ENCODE data around the gene ZNF862.
A peak's percentile ranks its signal among the peaks of the same experiment; 100 is the strongest.

The ZNF862 gene

DNA sequence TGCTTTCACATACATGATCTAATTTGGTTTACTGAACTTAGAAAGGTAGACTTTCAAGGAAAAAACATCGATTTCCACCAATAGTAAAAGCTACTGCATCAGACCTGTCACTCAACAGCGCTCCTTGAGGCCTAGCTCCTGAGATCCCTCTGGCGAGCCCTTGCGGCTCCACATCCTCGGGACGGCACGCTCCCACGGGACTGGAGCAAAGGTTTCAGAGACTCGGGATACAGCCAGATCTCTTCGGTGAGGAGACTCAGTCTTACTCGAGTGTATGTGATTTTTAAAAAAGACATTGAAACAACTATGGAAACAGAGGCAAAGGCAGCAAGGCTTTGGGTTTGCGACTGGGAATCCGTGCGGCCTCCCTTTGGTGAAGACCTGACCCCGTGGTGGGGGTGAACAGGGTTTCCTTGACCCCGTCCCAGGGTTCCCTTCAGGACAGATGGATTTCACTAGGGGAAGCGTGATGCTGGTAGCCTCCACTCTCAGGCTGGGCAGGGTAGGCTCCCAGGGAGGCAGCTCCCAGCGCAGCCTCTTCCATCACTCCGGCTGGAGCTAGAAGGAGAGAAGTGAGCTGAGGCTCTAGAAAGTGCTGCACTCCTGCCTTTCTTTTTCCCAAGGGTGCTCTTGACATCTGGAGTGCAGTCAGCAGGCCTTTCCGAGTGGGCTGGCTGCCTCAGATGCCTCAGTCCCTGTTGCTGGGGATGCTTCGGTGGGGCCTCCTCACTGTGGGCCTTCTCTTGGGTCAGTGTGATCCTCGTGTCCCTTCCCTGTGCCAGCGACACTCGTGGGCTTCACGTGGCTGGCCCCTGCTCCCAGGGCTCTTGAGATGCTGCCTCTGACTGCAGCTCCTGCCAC is 29.8 kb downstream of the ZNF862 start:
- peak overlapping the region; percentile 78 for H3K27ac ChIP-seq
- no peaks in the 10 kb centered on the region for H3K36me3 ChIP-seq
- no peaks in the 10 kb centered on the region for H3K9me3 ChIP-seq
- no peak for TF ChIP-seq Cebpa-rat (IDR thresholded peaks at IDR 0.05)
- no peak overlapping the region for H3K4me3 ChIP-seq
- peaks cover 2% of the 10 kb centered on the region; the same call in 1 of the 2 replicates for H3K27me3 ChIP-seq
- H3K4me2 ChIP-seq, result peak overlapping the region; percentile 97
- peaks cover 100% of the 10 kb centered on the region for H3K4me1 ChIP-seq
- H4K20me1 ChIP-seq, result no peaks in the 10 kb centered on the region
- peak overlapping the region; percentile 20; the same call in 1 of the 2 replicates for H3K9ac ChIP-seq

DNA sequence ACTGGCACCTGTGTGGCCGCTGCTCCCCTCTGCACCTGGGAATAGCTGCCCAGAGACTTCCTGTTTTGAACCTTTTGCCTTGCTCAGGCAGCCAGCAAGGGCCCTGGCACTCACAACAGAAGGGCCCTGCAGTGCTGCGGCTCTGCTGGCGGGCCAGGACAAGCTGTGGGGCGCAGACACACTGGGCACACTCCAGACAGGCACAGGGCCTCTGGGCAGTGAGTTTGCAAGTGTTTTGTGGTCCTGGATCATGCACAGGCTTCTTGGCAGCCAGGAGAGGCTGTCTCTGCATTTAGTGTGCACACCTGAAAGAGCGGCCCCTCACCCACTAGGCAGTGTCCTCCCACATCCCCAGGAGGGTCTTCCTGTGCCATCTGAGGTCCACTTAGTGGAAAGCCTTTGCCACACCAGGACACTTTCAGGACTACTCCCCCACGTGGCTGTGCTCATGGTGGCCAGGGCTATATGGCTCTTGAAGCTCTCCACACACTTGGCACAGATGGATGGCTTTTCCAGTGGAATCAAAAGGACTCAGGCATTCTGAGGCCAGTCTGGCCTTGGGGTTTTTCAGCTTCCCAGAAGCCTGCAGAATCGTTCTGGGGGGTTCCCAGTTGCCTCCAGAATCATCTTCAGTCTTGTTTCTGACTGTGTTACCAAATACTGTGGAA is 30.6 kb downstream of the ZNF862 start:
- peak overlapping the region; percentile 78 for H3K27ac ChIP-seq

DNA sequence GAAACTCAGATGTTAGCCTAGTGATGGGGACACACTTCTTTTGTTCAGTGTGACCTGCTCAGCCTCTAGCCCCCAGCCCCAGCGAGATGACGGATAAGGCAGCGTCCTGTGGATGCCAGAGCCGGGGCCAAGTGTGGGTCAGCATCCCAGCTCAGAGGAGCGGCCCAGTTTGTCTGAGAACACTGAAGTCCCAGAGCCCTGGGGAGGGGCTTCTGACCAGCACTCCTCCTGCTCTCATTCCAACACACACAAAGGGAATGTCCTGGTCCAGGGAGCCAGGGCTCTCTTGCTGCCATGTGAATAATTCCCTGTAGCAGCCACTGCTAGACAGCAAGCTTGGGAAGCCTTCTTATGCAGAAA is 31.1 kb downstream of the ZNF862 start:
- H4K20me1 ChIP-seq, result no peaks in the 10 kb centered on the region
- H3K27me3 ChIP-seq, result peaks cover 7% of the 10 kb centered on the region; the same call in 1 of the 2 replicates
- H3K4me1 ChIP-seq, result peaks cover 93% of the 10 kb centered on the region
- no peak overlapping the region for H3K4me3 ChIP-seq
- TF ChIP-seq Cebpa-rat (IDR thresholded peaks at IDR 0.05), result no peak
- H3K9me3 ChIP-seq, result no peaks in the 10 kb centered on the region
- H3K27ac ChIP-seq, result no peak overlapping the region
- no peaks in the 10 kb centered on the region for H3K36me3 ChIP-seq
- no peak overlapping the region for H3K9ac ChIP-seq
- peak overlapping the region; percentile 97 for H3K4me2 ChIP-seq

More for the DNA sequence above, 30.6 kb downstream of the ZNF862 start:
- Histone ChIP-seq H3K4me2 (peak overlapping the region; percentile 97), H3K36me3 (no peaks in the 10 kb centered on the region), H3K9ac (peak overlapping the region; percentile 20; the same call in 1 of the 2 replicates), H3K4me1 (peaks cover 96% of the 10 kb centered on the region), H4K20me1 (no peaks in the 10 kb centered on the region), H3K27me3 (peaks cover 7% of the 10 kb centered on the region; the same call in 1 of the 2 replicates), H3K9me3 (no peaks in the 10 kb centered on the region), H3K4me3 (no peak overlapping the region)
- no peak for TF ChIP-seq Cebpa-rat (IDR thresholded peaks at IDR 0.05)

DNA sequence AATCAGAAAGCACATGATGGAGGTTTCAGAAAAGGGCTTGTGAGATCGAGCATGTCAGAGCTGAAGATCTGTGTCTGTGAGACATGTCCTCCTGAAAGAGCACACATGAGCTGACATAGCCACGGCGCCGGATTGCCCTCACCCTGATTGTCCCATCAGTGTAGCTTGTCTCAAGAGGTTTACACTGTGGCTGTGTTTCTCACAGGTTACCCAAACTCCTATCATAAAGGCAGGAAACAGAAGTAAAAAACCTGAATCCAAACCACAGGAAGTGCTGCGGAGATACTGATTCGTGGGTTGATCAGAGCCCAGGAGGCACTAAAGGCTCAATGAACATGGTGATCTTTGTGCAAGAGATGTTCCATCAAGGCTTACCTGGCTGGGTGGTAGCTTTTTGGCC is 31.7 kb downstream of the ZNF862 start:
- Histone ChIP-seq H3K9me3 (no peaks in the 10 kb centered on the region), H3K9ac (peak overlapping the region; percentile 1; the same call in 1 of the 2 replicates), H3K36me3 (no peaks in the 10 kb centered on the region), H3K4me1 (peaks cover 93% of the 10 kb centered on the region), H3K27me3 (peaks cover 7% of the 10 kb centered on the region; the same call in 1 of the 2 replicates), H3K27ac (no peak overlapping the region), H3K4me2 (peak overlapping the region; percentile 97), H3K4me3 (no peak overlapping the region), H4K20me1 (no peaks in the 10 kb centered on the region)
- no peak for TF ChIP-seq Cebpa-rat (IDR thresholded peaks at IDR 0.05)

DNA sequence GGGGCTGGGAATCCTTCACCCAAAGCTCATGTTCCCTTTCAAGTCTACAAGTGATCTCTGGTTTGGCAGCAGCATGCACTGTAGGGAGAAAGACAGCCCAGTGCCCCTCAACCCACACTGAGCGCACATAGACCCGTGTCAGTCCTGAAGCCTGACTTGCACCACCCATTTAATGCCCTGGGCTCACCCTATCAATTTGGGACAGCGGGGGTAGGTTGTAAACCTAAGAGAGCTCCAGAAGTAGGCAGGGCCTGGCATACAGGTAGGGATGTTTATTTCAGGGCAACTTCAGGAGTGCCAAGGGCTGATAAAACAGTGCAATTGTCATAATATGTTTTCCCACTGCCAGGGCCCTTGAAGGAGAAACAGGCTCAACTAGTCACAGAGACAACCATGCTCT is 32.1 kb downstream of the ZNF862 start:
- no peaks in the 10 kb centered on the region for H4K20me1 ChIP-seq
- no peaks in the 10 kb centered on the region for H3K9me3 ChIP-seq
- H3K9ac ChIP-seq, result no peak overlapping the region
- no peak for TF ChIP-seq Cebpa-rat (IDR thresholded peaks at IDR 0.05)
- H3K27me3 ChIP-seq, result peaks cover 7% of the 10 kb centered on the region; the same call in 1 of the 2 replicates
- H3K36me3 ChIP-seq, result peaks cover under 1% of the 10 kb centered on the region; the same call in 1 of the 2 replicates
- H3K4me1 ChIP-seq, result peaks cover 93% of the 10 kb centered on the region
- no peak overlapping the region for H3K4me3 ChIP-seq
- H3K27ac ChIP-seq, result no peak overlapping the region
- peak overlapping the region; percentile 97 for H3K4me2 ChIP-seq

DNA sequence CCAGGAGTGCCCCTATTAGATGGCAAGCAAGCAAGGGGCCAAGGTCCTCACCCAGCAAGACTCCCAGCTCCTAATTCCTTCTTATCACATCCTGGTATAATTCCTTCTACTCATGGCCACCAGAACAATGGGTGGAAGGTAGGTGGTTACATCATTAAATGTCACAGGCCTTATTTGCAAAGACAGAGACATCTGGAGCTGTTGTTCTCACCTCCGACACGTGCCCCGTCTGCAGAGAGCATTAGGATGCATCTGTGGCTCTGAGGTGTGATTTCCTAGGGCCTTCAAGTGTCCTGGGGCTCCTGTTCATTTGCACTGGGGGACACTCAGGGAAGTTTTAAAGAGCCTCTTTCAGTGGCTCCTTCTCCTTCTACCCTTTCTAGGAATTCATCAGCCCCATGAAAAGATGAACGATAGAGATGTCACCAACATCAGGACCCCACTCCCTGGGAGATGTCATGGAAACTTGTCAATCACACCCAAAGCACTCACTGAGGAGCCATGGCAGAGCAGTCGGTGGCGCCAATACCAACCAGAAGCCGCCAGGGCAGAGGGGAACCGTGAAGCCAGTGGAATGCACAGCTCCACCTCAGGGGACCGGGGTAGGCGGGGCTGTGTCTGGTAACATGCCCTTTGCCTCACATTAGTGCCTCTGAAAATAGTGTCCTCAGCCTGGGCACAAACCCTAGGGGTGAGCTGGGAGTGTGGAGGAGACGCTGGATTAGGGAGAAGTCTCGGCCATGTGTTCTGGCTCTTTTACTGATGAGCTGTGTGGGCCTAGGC is 32.7 kb downstream of the ZNF862 start:
- H3K27ac ChIP-seq, result no peak overlapping the region
- no peak overlapping the region for H3K9ac ChIP-seq
- H3K36me3 ChIP-seq, result peaks cover 6% of the 10 kb centered on the region; the same call in 1 of the 2 replicates
- H3K4me2 ChIP-seq, result peak overlapping the region; percentile 97
- H3K27me3 ChIP-seq, result peaks cover 7% of the 10 kb centered on the region; the same call in 1 of the 2 replicates
- no peaks in the 10 kb centered on the region for H3K9me3 ChIP-seq
- H3K4me3 ChIP-seq, result no peak overlapping the region
- no peak for TF ChIP-seq Cebpa-rat (IDR thresholded peaks at IDR 0.05)
- peaks cover 89% of the 10 kb centered on the region for H3K4me1 ChIP-seq
- H4K20me1 ChIP-seq, result no peaks in the 10 kb centered on the region

DNA sequence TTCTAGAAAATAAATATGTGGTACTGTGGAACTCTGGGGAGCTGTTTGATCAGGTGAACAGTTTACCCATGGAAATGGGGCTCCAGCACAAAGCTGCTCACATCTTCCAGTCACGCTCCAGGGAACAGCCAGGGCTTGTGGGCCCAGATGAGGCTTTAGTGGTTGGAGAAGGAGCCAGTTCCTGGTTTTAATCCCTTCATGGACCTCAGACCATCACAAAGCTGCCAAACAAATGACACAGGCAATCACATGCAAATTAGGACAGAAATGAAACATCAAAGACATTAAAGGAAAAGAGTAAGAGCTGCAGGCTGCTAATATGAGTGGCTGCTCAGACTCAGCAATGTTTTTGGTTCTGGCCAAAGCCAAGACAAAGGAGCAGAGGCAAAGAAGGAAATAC is 33.4 kb downstream of the ZNF862 start:
- Histone ChIP-seq H4K20me1 (no peaks in the 10 kb centered on the region), H3K9ac (no peak overlapping the region; the same call in 1 of the 2 replicates), H3K4me1 (peaks cover 82% of the 10 kb centered on the region), H3K36me3 (peaks cover 6% of the 10 kb centered on the region; the same call in 1 of the 2 replicates), H3K4me2 (peak overlapping the region; percentile 97), H3K4me3 (no peak overlapping the region), H3K27ac (no peak overlapping the region), H3K9me3 (no peaks in the 10 kb centered on the region), H3K27me3 (peaks cover 7% of the 10 kb centered on the region; the same call in 1 of the 2 replicates)
- no peak for TF ChIP-seq Cebpa-rat (IDR thresholded peaks at IDR 0.05)

DNA sequence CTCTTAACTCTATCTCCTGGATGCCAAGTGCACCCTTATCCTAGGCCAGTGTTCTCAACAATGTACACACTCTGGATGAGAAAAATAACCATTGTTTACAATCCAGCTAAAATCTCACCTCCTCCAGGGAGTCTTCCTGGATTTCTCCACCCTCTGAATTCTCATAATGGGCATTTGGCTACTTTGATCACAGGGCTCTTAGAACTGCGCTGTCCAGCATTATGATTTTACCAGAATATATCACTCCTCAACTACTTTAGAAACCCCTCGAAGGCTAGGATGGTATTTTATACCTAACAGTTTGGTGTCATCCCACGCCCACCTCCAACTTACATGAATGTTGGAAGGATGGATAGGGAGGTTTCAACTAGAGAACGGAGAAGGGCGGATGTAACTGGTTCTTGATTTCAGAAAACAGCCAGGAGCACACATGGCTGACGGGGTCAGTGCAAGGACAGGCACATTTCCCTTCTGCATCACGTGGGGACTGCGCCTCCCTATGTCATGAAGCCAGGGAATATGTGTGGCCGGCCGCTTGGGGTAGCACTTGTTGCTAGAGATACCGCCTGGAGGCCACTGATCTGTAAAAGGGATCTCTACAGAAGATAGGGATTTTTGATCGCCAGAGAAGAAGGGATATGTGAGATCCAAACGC is 34.4 kb downstream of the ZNF862 start:
- peaks cover 6% of the 10 kb centered on the region; the same call in 1 of the 2 replicates for H3K36me3 ChIP-seq
- peak overlapping the region; percentile 74 for H3K4me3 ChIP-seq
- no peaks in the 10 kb centered on the region for H4K20me1 ChIP-seq
- peak overlapping the region; percentile 71; the same call in 1 of the 2 replicates for H3K9ac ChIP-seq
- no peaks in the 10 kb centered on the region for H3K9me3 ChIP-seq
- peak overlapping the region; percentile 64; the same call in 1 of the 2 replicates for H3K27ac ChIP-seq
- H3K27me3 ChIP-seq, result peaks cover 7% of the 10 kb centered on the region; the same call in 1 of the 2 replicates
- peaks cover 72% of the 10 kb centered on the region for H3K4me1 ChIP-seq
- TF ChIP-seq Cebpa-rat (IDR thresholded peaks at IDR 0.05), result no peak
- peak overlapping the region; percentile 97 for H3K4me2 ChIP-seq

Measured in BLaER1 (cell line).